ENCODE results near the gene ABCC10.
"Not testable (repeated sequence)": the region's sequence is repeated elsewhere in the genome, so short reads cannot be mapped to it uniquely, and the experiment has no call there.

Gene ABCC10

DNA sequence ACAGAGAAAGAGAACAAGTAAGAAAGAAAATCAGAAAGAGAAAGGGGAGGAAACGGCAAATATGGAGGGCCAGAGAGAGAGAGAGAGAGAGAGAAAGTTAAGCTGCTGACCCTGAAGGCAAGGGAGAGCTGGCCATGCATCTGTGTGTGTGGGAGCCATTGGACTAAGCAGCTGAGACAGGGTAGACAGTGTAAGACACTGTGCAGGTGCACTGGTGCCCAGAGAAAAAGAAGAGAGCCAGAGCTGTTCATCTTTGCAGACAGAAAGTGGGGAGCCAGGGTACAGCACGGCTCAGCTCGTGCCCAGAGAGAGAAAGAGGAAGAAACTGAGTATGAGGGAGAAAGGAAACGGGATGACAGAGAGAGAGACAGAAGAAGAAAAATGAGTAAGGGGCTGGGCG is 33.7 kb upstream of the ABCC10 start:
- no peaks in the 10 kb centered on the region for H3K4me1 ChIP-seq (ENCODE audit: control insufficient read depth, insufficient read depth, low read length)
- DNase-seq (ENCODE audit: low read depth): no peak
- peaks cover 32% of the 10 kb centered on the region for H3K27me3 ChIP-seq (replicated peaks; ENCODE audit: control insufficient read depth, insufficient read depth, low read length)
- H3K9me3 ChIP-seq (ENCODE audit: control insufficient read depth, low read length): no peaks in the 10 kb centered on the region
- H3K4me3 ChIP-seq (ENCODE audit: low read length): no peak overlapping the region
- no peak overlapping the region for H3K9ac ChIP-seq (ENCODE audit: low read length)
- H3K36me3 ChIP-seq (ENCODE audit: control insufficient read depth, insufficient read depth, low read length, severe bottlenecking): no peaks in the 10 kb centered on the region

DNA sequence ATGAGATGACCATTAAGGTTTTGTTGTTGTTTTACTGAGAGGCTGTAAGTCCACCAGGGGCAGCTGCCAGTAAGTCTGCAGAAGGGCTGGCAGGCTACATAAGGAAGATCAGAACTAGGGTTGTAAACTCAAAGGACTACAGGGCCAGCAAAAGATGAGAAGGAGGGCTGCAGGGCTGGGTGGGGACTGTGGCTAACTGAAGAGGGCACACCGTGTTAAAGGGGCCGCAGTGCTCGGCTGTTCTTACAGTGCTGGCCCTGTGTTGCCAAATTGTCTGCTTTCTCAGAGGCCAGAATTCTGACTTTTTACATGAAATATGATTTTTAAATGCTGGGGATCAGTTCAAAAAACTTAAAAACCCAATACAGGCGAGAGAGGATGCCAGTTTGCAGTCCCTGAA is 32.4 kb upstream of the ABCC10 start:
- Histone ChIP-seq H3K9ac (ENCODE audit: low read length) (no peak overlapping the region), H3K4me3 (ENCODE audit: low read length) (no peak overlapping the region), H3K9me3 (ENCODE audit: control insufficient read depth, low read length) (no peaks in the 10 kb centered on the region), H3K27me3 (replicated peaks; ENCODE audit: control insufficient read depth, insufficient read depth, low read length) (peaks cover 31% of the 10 kb centered on the region), H3K4me1 (ENCODE audit: control insufficient read depth, insufficient read depth, low read length) (no peaks in the 10 kb centered on the region), H3K36me3 (ENCODE audit: control insufficient read depth, insufficient read depth, low read length, severe bottlenecking) (no peaks in the 10 kb centered on the region)
- no peak for DNase-seq (ENCODE audit: low read depth)

DNA sequence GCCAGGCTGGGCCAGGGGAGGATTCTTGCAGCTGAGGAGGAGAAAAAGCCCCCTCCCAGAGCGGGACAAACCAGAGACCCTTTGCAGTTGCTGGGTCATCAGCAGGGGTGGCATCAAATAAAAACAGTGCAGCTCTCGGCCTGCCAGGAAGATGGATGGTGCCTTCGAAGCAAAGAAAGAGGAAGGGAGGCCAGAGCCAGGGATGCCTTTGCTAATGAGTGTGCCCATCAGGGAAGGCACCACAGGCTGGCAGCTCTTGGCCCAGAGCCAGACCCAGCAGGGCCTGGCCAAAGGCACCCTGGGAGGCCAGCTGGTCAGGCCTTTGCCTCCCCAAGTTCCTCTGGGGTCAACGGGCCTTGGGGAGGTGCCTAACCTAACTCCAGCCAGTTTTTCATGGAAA is 31.6 kb upstream of the ABCC10 start:
- Histone ChIP-seq H3K9me3 (ENCODE audit: control insufficient read depth, low read length) (no peaks in the 10 kb centered on the region), H3K4me3 (ENCODE audit: low read length) (no peak overlapping the region), H3K4me1 (ENCODE audit: control insufficient read depth, insufficient read depth, low read length) (no peaks in the 10 kb centered on the region), H3K9ac (ENCODE audit: low read length) (no peak overlapping the region), H3K27me3 (replicated peaks; ENCODE audit: control insufficient read depth, insufficient read depth, low read length) (peaks cover 37% of the 10 kb centered on the region), H3K36me3 (ENCODE audit: control insufficient read depth, insufficient read depth, low read length, severe bottlenecking) (no peaks in the 10 kb centered on the region)
- no peak for DNase-seq (ENCODE audit: low read depth)

DNA sequence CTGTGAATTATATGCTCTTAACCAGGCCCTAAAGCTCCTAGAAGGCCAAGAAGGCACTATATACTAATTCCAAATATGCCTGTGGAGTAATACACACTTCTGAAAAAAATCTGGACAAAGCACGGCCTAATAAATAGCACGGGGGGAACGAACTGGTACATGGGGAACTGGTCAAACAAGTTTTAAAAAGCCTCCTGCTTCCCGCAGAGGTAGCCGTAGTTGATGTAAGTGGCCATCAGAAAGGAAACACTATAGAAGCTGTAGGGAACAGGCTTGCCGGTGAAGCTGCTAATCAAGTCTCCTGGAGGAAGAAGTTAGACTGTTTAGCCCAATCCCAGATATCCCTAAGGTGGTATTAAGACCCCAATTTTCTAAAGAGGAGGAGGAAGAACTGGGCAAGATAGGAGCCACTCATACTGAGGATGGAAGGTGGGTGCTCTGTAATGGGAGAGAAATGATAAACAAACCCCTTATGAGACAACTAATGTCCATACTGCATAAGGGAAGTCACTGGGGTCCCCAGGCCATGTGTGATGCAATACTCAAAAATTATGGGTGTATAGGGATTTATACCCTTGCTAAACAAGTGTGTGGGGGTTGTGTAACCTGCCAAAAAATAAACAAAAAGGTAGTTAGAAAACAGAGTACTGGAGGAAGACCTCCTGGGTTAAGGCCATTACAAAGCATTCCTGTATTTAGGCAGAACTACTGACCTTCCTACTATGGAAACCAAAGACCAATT is 30.8 kb upstream of the ABCC10 start:
- Histone ChIP-seq H3K36me3 (ENCODE audit: control insufficient read depth, insufficient read depth, low read length, severe bottlenecking) (no peaks in the 10 kb centered on the region), H3K4me1 (ENCODE audit: control insufficient read depth, insufficient read depth, low read length) (no peaks in the 10 kb centered on the region), H3K9me3 (ENCODE audit: control insufficient read depth, low read length) (no peaks in the 10 kb centered on the region), H3K9ac (ENCODE audit: low read length) (no peak overlapping the region), H3K4me3 (ENCODE audit: low read length) (no peak overlapping the region), H3K27me3 (replicated peaks; ENCODE audit: control insufficient read depth, insufficient read depth, low read length) (peaks cover 34% of the 10 kb centered on the region)
- no peak for DNase-seq (ENCODE audit: low read depth)

DNA sequence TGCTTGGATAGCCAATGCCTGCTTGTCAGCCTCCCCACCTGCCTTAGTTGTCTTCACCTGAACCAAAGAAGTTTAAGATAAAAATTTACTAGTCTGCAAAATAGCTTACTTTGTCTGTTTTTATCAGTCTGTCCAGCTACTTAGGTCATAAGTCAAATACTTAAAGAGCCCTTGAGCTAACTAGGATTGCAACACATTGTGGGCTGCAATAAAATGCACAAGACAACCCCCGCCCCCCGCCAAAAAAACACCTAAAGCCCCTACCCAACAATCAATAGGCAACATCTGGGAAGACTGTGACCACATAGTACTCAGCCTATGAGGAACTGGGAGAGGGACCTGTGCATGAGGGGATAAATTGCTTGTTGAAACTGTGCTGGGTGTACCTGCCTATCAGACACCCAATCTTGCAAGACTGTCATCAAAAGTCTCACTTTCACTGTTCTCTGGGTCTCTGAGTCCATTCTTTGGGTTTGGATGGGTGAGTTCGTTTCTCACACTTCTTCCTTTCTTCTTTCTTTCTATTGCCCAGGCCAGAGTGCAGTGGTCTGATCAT is 27.3 kb upstream of the ABCC10 start:
- Histone ChIP-seq H3K4me3 (ENCODE audit: low read length) (no peak overlapping the region), H3K9me3 (ENCODE audit: control insufficient read depth, low read length) (no peaks in the 10 kb centered on the region), H3K27me3 (replicated peaks; ENCODE audit: control insufficient read depth, insufficient read depth, low read length) (peaks cover 17% of the 10 kb centered on the region), H3K4me1 (ENCODE audit: control insufficient read depth, insufficient read depth, low read length) (no peaks in the 10 kb centered on the region), H3K36me3 (ENCODE audit: control insufficient read depth, insufficient read depth, low read length, severe bottlenecking) (no peaks in the 10 kb centered on the region), H3K9ac (ENCODE audit: low read length) (no peak overlapping the region)
- no peak for DNase-seq (ENCODE audit: low read depth)

DNA sequence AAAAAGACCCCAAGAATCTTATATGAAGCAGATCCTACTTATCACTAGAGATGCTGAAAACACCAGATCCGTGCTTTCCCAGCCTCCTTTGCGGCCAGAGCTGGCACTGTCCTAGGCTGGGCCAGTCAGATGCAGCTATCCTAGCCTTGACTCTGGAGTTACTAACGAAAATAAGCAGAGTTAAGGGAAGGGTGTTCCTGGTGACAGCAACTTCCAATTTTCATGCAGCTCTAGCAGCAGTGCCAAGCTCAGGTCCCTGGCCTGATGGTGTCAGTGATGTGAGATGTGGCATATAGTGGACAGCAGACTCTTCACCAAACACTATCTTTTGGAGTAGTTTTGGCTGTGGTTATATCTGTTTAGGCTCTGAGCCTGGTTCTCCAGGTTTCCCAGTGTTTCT is 25.6 kb upstream of the ABCC10 start:
- Histone ChIP-seq H3K4me1 (ENCODE audit: control insufficient read depth, insufficient read depth, low read length) (no peaks in the 10 kb centered on the region), H3K27me3 (replicated peaks; ENCODE audit: control insufficient read depth, insufficient read depth, low read length) (peaks cover 17% of the 10 kb centered on the region), H3K9me3 (ENCODE audit: control insufficient read depth, low read length) (peaks cover 4% of the 10 kb centered on the region), H3K4me3 (ENCODE audit: low read length) (no peak overlapping the region), H3K9ac (ENCODE audit: low read length) (no peak overlapping the region), H3K36me3 (ENCODE audit: control insufficient read depth, insufficient read depth, low read length, severe bottlenecking) (no peaks in the 10 kb centered on the region)
- DNase-seq (ENCODE audit: low read depth): no peak

- Histone ChIP-seq H3K36me3 (ENCODE audit: control insufficient read depth, insufficient read depth, low read length, severe bottlenecking) (no peaks in the 10 kb centered on the region), H3K4me1 (ENCODE audit: control insufficient read depth, insufficient read depth, low read length) (no peaks in the 10 kb centered on the region), H3K9me3 (ENCODE audit: control insufficient read depth, low read length) (peaks cover 4% of the 10 kb centered on the region), H3K4me3 (ENCODE audit: low read length) (no peak overlapping the region), H3K27me3 (replicated peaks; ENCODE audit: control insufficient read depth, insufficient read depth, low read length) (peaks cover 17% of the 10 kb centered on the region), H3K9ac (ENCODE audit: low read length) (no peak overlapping the region)
- no peak for DNase-seq (ENCODE audit: low read depth)
These were observed 24.5 kb upstream of the ABCC10 start for GRCh38 chr6:43402820-43403219.

DNA sequence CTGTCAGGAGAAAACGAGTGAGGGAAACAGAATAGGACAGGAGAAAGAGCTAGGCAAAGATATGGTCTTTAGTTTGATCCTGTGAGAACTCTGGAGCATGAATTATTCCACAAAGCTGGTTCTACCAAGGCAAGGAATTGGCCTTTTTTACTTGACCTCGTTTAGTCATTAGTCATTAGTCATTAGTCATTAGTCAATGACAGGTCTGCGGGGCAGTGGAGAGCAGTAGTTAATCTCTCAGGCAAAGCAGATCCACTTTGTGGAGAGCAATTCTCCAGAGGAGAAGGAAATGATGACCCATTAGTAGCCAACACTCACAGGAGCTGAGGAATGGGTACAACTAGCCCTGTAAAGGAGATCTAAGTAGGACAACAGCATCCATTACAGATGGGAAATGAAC is 22.0 kb upstream of the ABCC10 start:
- no peaks in the 10 kb centered on the region for H3K4me1 ChIP-seq (ENCODE audit: control insufficient read depth, insufficient read depth, low read length)
- no peak for DNase-seq (ENCODE audit: low read depth)
- peaks cover 4% of the 10 kb centered on the region for H3K9me3 ChIP-seq (ENCODE audit: control insufficient read depth, low read length)
- H3K27me3 ChIP-seq (replicated peaks; ENCODE audit: control insufficient read depth, insufficient read depth, low read length): peaks cover 22% of the 10 kb centered on the region
- no peaks in the 10 kb centered on the region for H3K36me3 ChIP-seq (ENCODE audit: control insufficient read depth, insufficient read depth, low read length, severe bottlenecking)
- no peak overlapping the region for H3K9ac ChIP-seq (ENCODE audit: low read length)
- no peak overlapping the region for H3K4me3 ChIP-seq (ENCODE audit: low read length)

- no peak overlapping the region for H3K4me3 ChIP-seq (ENCODE audit: low read length)
- H3K36me3 ChIP-seq (ENCODE audit: control insufficient read depth, insufficient read depth, low read length, severe bottlenecking): no peaks in the 10 kb centered on the region
- H3K9ac ChIP-seq (ENCODE audit: low read length): no peak overlapping the region
- H3K4me1 ChIP-seq (ENCODE audit: control insufficient read depth, insufficient read depth, low read length): no peaks in the 10 kb centered on the region
- H3K27me3 ChIP-seq (replicated peaks; ENCODE audit: control insufficient read depth, insufficient read depth, low read length): peaks cover 17% of the 10 kb centered on the region
- peaks cover 4% of the 10 kb centered on the region for H3K9me3 ChIP-seq (ENCODE audit: control insufficient read depth, low read length)
- no peak for DNase-seq (ENCODE audit: low read depth)
These were observed 20.0 kb upstream of the ABCC10 start for GRCh38 chr6:43407296-43407695.

DNA sequence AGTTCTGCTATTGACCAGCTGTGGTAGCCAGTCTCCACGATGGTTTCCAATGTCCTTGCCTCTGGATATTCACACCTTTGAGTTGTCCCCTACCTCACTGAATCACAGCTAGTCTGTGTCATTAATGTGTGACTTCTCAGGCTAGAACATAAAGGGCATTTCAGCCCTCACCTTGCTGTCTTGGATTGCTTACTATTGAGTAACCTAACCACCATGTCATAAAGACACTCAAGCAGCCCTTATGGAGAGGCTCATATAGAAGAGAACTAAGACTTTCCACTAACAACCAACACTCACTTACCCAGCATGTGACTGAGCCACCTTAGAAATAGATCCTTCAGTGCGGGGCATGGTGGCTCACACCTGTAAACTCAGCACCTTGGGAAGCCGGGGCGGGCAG is 19.1 kb upstream of the ABCC10 start:
- H3K36me3 ChIP-seq (ENCODE audit: control insufficient read depth, insufficient read depth, low read length, severe bottlenecking): no peaks in the 10 kb centered on the region
- H3K27me3 ChIP-seq (replicated peaks; ENCODE audit: control insufficient read depth, insufficient read depth, low read length): peaks cover 17% of the 10 kb centered on the region
- no peaks in the 10 kb centered on the region for H3K4me1 ChIP-seq (ENCODE audit: control insufficient read depth, insufficient read depth, low read length)
- DNase-seq (ENCODE audit: low read depth): no peak
- no peak overlapping the region for H3K4me3 ChIP-seq (ENCODE audit: low read length)
- no peak overlapping the region for H3K9ac ChIP-seq (ENCODE audit: low read length)
- peaks cover 10% of the 10 kb centered on the region for H3K9me3 ChIP-seq (ENCODE audit: control insufficient read depth, low read length)

DNA sequence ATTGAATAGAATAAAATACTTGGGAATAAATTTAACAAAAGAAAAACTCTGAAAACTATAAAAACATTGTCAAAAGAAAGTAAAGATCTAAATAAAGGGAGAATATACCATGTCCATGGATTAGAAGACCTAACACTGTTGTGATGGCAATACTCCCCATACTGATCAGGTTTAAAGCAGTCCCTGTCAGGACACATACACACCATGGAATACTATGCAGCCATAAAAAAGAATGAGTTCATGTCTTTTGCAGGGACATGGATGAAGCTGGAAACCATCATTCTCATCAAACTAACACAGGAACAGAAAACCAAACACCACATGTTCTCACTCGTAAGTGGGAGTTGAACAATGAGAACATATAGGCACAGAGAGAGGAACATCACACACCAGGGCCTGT is 16.6 kb upstream of the ABCC10 start:
- not testable (repeated sequence) for H3K4me1 ChIP-seq (ENCODE audit: control insufficient read depth, insufficient read depth, low read length); DNase-seq (ENCODE audit: low read depth); H3K4me3 ChIP-seq (ENCODE audit: low read length); H3K36me3 ChIP-seq (ENCODE audit: control insufficient read depth, insufficient read depth, low read length, severe bottlenecking); H3K9ac ChIP-seq (ENCODE audit: low read length)
- Histone ChIP-seq H3K27me3 (replicated peaks; ENCODE audit: control insufficient read depth, insufficient read depth, low read length) (peaks cover 12% of the 10 kb centered on the region), H3K9me3 (ENCODE audit: control insufficient read depth, low read length) (peaks cover 11% of the 10 kb centered on the region)

DNA sequence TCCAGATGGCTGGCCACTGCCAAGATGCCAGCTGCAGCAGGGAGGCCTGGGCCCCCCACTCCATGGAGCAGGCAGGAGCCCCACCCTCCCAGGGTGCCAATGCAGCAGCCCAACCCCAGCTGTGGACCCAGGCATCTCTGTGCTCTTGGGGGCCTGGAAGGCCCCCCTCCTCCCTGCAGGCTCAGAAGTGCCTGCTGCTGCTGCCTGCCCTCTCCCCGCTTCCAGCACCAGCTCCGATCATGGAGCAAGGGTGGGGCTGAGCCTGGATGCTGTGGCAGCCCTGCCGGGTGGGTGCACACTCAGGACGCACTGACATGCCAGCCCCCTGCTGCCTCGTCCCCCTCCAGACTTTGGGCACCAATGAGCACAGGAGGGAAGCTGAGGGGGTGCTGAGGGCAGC is 14.8 kb upstream of the ABCC10 start:
- no peak overlapping the region for H3K9ac ChIP-seq (ENCODE audit: low read length)
- peaks cover 8% of the 10 kb centered on the region for H3K9me3 ChIP-seq (ENCODE audit: control insufficient read depth, low read length)
- no peaks in the 10 kb centered on the region for H3K4me1 ChIP-seq (ENCODE audit: control insufficient read depth, insufficient read depth, low read length)
- DNase-seq (ENCODE audit: low read depth): no peak
- no peaks in the 10 kb centered on the region for H3K36me3 ChIP-seq (ENCODE audit: control insufficient read depth, insufficient read depth, low read length, severe bottlenecking)
- peaks cover 16% of the 10 kb centered on the region for H3K27me3 ChIP-seq (replicated peaks; ENCODE audit: control insufficient read depth, insufficient read depth, low read length)
- H3K4me3 ChIP-seq (ENCODE audit: low read length): no peak overlapping the region

Data from adipocyte (in vitro differentiated cells).